ENCODE measurements around the gene STK32B.

STK32B gene

DNA sequence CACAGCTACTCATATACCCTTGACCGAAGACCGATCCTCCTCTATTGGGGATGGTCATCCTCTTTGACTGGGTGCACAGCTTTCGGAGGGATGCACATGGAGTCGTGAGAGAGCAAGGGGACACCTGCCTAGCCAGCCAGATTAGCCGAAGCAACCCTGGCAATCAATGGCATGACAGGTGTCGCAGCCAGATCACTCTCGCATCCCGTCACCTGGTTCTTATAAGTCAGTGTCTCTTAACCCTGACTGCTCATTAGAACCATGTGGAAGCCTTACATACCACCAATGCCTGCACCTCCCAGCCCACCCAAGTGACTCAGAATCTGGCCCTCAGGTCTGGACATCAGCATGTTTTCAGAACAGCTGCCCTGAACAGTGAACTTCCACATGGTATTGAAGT is 407.4 kb downstream of the STK32B start:
- no peak overlapping the region for H3K4me3 ChIP-seq (ENCODE audit: low read length)
- TF ChIP-seq, protein P1, sequence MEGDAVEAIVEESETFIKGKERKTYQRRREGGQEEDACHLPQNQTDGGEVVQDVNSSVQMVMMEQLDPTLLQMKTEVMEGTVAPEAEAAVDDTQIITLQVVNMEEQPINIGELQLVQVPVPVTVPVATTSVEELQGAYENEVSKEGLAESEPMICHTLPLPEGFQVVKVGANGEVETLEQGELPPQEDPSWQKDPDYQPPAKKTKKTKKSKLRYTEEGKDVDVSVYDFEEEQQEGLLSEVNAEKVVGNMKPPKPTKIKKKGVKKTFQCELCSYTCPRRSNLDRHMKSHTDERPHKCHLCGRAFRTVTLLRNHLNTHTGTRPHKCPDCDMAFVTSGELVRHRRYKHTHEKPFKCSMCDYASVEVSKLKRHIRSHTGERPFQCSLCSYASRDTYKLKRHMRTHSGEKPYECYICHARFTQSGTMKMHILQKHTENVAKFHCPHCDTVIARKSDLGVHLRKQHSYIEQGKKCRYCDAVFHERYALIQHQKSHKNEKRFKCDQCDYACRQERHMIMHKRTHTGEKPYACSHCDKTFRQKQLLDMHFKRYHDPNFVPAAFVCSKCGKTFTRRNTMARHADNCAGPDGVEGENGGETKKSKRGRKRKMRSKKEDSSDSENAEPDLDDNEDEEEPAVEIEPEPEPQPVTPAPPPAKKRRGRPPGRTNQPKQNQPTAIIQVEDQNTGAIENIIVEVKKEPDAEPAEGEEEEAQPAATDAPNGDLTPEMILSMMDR (conservative IDR thresholded peaks at IDR 0.05; ENCODE audit: low read depth, low read length) = no peak
- no peak for DNase-seq (ENCODE audit: low read depth)

DNA sequence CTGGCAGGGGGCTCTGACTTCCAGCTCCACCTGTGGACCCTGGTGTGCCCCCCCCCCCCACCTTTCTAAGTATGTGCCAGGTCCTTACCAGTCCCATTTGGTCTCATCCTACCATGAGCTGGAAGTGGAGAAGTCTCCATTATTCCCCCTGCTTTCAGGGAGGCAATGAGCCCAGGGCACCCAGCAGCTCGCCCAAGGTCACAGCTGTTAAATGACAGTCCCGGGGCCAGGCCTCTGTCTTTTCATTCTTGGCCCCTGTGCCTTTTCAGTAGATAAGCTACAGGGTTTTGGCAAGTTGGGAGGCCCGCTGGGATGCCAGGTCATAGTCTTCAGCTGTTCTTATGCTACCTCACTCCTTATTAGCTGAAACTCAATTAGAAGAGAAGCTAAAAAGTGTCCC is 408.0 kb downstream of the STK32B start:
- DNase-seq (ENCODE audit: low read depth) = no peak
- H3K4me3 ChIP-seq (ENCODE audit: low read length) = no peak overlapping the region
- TF ChIP-seq, protein P1 (conservative IDR thresholded peaks at IDR 0.05; ENCODE audit: low read depth, low read length) = no peak

DNA sequence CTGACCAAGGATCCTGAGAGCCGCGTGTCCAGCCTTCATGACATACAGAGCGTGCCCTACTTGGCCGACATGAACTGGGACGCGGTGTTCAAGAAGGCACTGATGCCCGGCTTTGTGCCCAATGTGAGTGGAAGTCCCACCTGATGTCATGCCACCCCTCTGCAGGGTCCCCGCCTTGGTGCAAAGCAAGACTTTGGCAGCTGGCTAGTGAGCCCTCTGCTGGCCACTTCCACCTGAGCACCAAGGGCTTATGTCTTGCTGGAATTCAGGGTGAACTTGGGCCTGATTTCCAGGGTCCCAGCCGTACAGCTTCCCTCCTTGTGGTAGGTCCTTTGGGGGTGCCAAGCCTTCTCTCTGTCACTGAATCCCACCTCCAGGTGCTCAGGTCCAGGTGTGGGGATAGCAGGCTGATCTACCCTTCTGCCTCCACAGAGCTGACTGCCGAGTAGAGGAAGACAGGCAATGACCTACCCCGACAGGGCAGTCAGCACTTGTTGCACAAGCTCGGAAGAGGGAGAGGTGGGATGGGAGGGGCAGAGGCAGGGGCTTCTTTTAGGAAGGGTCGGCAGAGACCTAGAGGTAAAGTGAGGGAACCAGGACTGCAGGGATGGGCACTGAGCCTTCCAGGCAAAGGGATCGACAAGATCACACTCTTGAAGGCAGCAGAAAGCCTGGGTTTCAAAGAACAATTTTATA is 409.0 kb downstream of the STK32B start:
- DNase-seq (ENCODE audit: low read depth) = no peak
- TF ChIP-seq, protein P1 (conservative IDR thresholded peaks at IDR 0.05; ENCODE audit: low read depth, low read length) = peak; percentile 83

DNA sequence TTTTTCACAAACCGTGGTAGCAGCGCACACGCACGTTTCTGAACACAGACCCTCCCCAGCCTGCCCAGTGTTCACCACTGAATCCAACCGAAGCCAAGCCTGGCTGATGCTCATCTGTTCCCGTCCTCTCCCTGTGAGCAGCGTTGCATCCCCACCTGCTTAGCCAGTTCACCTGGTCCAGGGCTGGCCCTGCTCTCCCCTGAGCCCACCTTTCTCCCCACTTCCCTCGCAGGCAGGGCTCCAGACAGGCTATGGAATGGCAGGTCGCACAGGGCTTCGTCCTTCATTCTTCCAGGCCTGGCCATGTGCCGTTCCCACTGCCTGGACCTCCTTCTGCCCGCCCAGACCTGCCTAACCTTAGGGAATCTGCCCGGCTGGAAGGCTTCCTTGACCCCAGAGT is 410.2 kb downstream of the STK32B start:
- TF ChIP-seq, protein P1 (conservative IDR thresholded peaks at IDR 0.05; ENCODE audit: low read depth, low read length) = no peak
- DNase-seq (ENCODE audit: low read depth) = no peak
- no peak overlapping the region for H3K4me3 ChIP-seq (ENCODE audit: low read length)

More for the DNA sequence above, 409.0 kb downstream of the STK32B start:
- no peak overlapping the region for H3K4me3 ChIP-seq (ENCODE audit: low read length)

DNA sequence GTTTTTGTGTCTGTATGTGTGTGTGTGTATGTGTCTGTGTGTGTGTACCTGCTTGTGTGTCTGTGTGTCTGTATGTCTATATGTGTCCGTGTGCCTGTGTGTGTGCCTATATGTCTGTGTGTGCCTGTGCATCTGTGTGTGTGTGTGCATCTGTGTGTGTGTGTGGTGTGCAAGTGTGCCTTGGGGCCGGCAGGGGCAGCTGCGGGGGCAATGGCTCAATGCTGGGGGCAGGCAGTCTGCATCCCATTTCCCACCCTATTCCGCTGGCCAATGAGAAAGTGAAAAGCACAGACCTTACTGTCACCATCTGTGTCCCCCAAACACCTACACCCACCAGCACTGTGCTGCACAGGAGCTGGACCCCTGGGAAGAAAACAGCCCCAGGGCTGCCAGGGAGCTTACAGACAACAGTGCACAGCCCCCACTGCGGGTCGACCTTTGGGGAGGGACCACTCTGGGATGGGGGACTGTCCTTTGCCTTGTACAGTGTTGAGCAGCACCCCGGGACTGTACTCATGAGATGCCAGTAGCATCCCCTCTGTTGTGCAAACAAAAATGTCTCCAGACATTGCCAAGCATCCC is 411.1 kb downstream of the STK32B start:
- DNase-seq (ENCODE audit: low read depth) = no peak
- no peak overlapping the region for H3K4me3 ChIP-seq (ENCODE audit: low read length)
- TF ChIP-seq, protein P1 (conservative IDR thresholded peaks at IDR 0.05; ENCODE audit: low read depth, low read length) = no peak

DNA sequence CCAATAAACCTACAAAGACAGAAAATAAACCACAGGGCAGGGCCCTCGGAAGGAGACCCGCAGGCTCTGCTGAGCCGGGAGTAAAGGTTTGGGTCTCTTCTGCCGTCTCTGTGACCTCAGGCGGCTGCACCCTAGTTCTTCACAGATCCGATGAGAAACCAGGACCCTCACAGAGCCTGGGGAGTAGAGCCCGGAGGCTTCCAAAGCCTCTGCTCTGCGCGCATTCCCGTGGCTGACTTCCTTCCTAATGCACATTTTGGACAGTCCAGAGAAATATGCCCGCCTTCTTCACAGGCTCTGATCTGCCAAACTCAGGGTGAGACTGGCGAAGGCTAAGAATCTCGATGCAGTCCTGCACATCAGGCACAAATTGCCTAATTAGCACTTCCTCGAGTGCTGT is 411.6 kb downstream of the STK32B start:
- no peak overlapping the region for H3K4me3 ChIP-seq (ENCODE audit: low read length)
- DNase-seq (ENCODE audit: low read depth) = no peak
- TF ChIP-seq, protein P1 (conservative IDR thresholded peaks at IDR 0.05; ENCODE audit: low read depth, low read length) = no peak

DNA sequence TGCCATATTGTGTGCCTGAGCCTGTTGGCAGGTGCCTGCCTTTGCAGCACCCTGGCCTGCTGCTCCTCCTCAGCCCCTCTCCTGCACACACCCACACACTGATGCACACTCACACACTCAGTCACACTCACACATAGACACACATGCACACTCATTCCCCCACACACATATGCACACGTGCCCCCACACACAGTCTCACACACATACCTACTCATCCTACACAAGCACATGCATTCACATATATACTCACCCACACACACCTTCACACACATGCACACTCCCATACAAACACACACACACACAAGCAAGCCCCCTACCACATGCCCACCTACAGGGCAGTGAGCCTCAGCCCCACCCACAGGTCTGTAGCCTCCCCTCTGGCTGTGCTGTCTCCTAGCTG is 412.1 kb downstream of the STK32B start:
- TF ChIP-seq, protein P1 (conservative IDR thresholded peaks at IDR 0.05; ENCODE audit: low read depth, low read length) = no peak
- no peak overlapping the region for H3K4me3 ChIP-seq (ENCODE audit: low read length)
- no peak for DNase-seq (ENCODE audit: low read depth)
